Motor neuron (in vitro differentiated cells): Measurements from ENCODE around the gene TEF. TPM values are rescaled to one million over a fixed set of nuclear protein-coding genes. Genes with fewer than 3 reads are reported as not detected.
"Not testable (repeated sequence)": the region's sequence is repeated elsewhere in the genome, so short reads cannot be mapped to it uniquely, and the experiment has no call there.

Source experiments
- ATAC-seq, 8 experiments: fragments of 200-7000 bp; cut with Tn5 transposase; replicated peaks in 6 of 8; 2 replicates each; pipeline ENCODE4 v1.8.0; 2021; ENCODE audit warnings: mild to moderate bottlenecking in 8 of 8, moderate library complexity in 8 of 8
- H3K27ac ChIP-seq, 2 donors: fragments of 250-450 bp; sonication (Bioruptor Pico); 2 replicates each; pipeline ENCODE4 v1.9.0; 2021; ENCODE audit warnings: antibody characterized with exemption in 2 of 2, mild to moderate bottlenecking in 2 of 2, moderate library complexity in 1 of 2
- H3K4me1 ChIP-seq, 2 donors: fragments of 250-450 bp; sonication (Bioruptor Pico); replicated peaks in 1 of 2; 2 replicates each; pipeline ENCODE4 v1.6.1; 2021; ENCODE audit warnings: antibody characterized with exemption in 2 of 2, mild to moderate bottlenecking in 2 of 2, moderate library complexity in 1 of 2
- H3K4me3 ChIP-seq, 5 donors: fragments of 250-450 bp; sonication (Bioruptor Pico); 2 replicates each; pipeline ENCODE4 v1.9.0; 2021; ENCODE audit warnings: antibody characterized with exemption in 5 of 5, mild to moderate bottlenecking in 5 of 5, moderate library complexity in 4 of 5
- WGBS, 10 experiments: fragments of 450-650 bp; shearing (Covaris generic); methylation state at CpG; one replicate each; pipeline ENCODE4 v1.0.0; 2022; 5-methylcytosine and 5-hydroxymethylcytosine counted together
- in situ Hi-C, 9 experiments: fragments of 400-800 bp; cut with MboI; loops; one replicate each; pipeline ENCODE4 v1.15.0; 2021; ENCODE audit warnings: low sequenced_read_pairs in 9 of 9, low pct_unique_long_range_greater_than_20kb in 2 of 9; ENCODE audit not compliant: unreplicated experiment in 9 of 9
- total RNA-seq, 8 experiments: library from RNA; unstranded; fragments of 300-600 nt; gene quantifications; 2 replicates each; pipeline versions ENCODE4 v1.2.3 to v1.2.4, GENCODE V29; 2022

Gene TEF
- total RNA-seq, 8 experiments from 2014 or later, result 3.1 to 6.6 (median 4.9) TPM

GRCh38 chr22:41401781-41402648, 20.3 kb downstream of the TEF start:
- 20 to 93% (median 72%) methylated on average over 1 to 8 of the region's 16 CpGs; no CpG with 5 or more reads in 2 of the 10 experiments for WGBS, 10 experiments
- H3K4me3 ChIP-seq, result no peak overlapping the region
- H3K27ac ChIP-seq, result no peak overlapping the region
- ATAC-seq, result peak in 1 of 8 experiments; percentile 7
- in situ Hi-C loops, result loop anchor here in 4 of 9 experiments (10.0 kb wide), 2 partner anchors 103 to 113 kb away; no protein-coding TSS in a partner anchor
- H3K4me1 ChIP-seq, result no peaks in the 10 kb centered on the region

- WGBS, 10 experiments, result 80 to 97% (median 89%) methylated on average over 3 to 9 of the region's 14 CpGs; no CpG with 5 or more reads in 3 of the 10 experiments
- ATAC-seq, H3K4me3 ChIP-seq, H3K27ac ChIP-seq, H3K4me1 ChIP-seq: not testable (repeated sequence)
- in situ Hi-C loops, result loop anchor here in 4 of 9 experiments (10.0 kb wide), 2 partner anchors 102 to 112 kb away; no protein-coding TSS in a partner anchor
These were observed 21.1 kb downstream of the TEF start for GRCh38 chr22:41402851-41403250.

- Histone ChIP-seq H3K4me1 (no peaks in the 10 kb centered on the region), H3K27ac (no peak overlapping the region), H3K4me3 (no peak overlapping the region)
- 0 to 100% (median 54%) methylated on average over 1 to 6 of the region's 18 CpGs; no CpG with 5 or more reads in 4 of the 10 experiments for WGBS, 10 experiments
- in situ Hi-C loops, result loop anchor here in 4 of 9 experiments (10.0 kb wide), 2 partner anchors 101 to 111 kb away; no protein-coding TSS in a partner anchor
- ATAC-seq, result peak; percentile 90 to 98 (median 96)
These were observed 22.0 kb downstream of the TEF start for GRCh38 chr22:41403532-41404318.

GRCh38 chr22:41405588-41405987, 23.8 kb downstream of the TEF start:
- Histone ChIP-seq H3K27ac (no peak overlapping the region), H3K4me1 (no peaks in the 10 kb centered on the region), H3K4me3 (no peak overlapping the region)
- 50 to 92% (median 85%) methylated on average over 1 to 2 of the region's 8 CpGs; no CpG with 5 or more reads in 6 of the 10 experiments for WGBS, 10 experiments
- no peak for ATAC-seq
- in situ Hi-C loops, result loop anchor here in 4 of 9 experiments (10.0 kb wide), 2 partner anchors 99 to 109 kb away; no protein-coding TSS in a partner anchor

GRCh38 chr22:41406410-41406809, 24.7 kb downstream of the TEF start:
- peak in 3 of 8 experiments; percentile 51 to 79 (median 67) for ATAC-seq
- Histone ChIP-seq H3K4me3 (no peak overlapping the region), H3K4me1 (no peaks in the 10 kb centered on the region), H3K27ac (no peak overlapping the region)
- in situ Hi-C loops, result loop anchor here in 4 of 9 experiments (10.0 kb wide), 2 partner anchors 98 to 108 kb away; no protein-coding TSS in a partner anchor

GRCh38 chr22:41407433-41407832, 25.7 kb downstream of the TEF start:
- in situ Hi-C loops, result loop anchor here in 4 of 9 experiments (10.0 kb wide), 2 partner anchors 97 to 107 kb away; no protein-coding TSS in a partner anchor

GRCh38 chr22:41408665-41409064, 26.9 kb downstream of the TEF start:
- in situ Hi-C loops, result loop anchor here in 4 of 9 experiments (10.0 kb wide), 2 partner anchors 96 to 106 kb away; no protein-coding TSS in a partner anchor
- WGBS, 10 experiments, result 70 to 100% (median 86%) methylated on average over 2 of the region's 8 CpGs; no CpG with 5 or more reads in 7 of the 10 experiments

More at GRCh38 chr22:41407433-41407832, 25.7 kb downstream of the TEF start:
- 92 to 100% (median 100%) methylated on average over 1 to 2 of the region's 3 CpGs; no CpG with 5 or more reads in 5 of the 10 experiments for WGBS, 10 experiments
- Histone ChIP-seq H3K4me1 (peaks cover 0 to 2% of the 10 kb centered on the region in 2 donors), H3K4me3 (no peak overlapping the region), H3K27ac (no peak overlapping the region)
- no peak for ATAC-seq

GRCh38 chr22:41410311-41410751, 28.6 kb downstream of the TEF start:
- ATAC-seq, result no peak
- Histone ChIP-seq H3K4me1 (peaks cover 14 to 15% of the 10 kb centered on the region in 2 donors), H3K4me3 (no peak overlapping the region), H3K27ac (no peak overlapping the region)
- in situ Hi-C loops, result no loop called here
- WGBS, 10 experiments, result 60 to 93% methylated on average over 1 to 3 of the region's 7 CpGs; no CpG with 5 or more reads in 8 of the 10 experiments

More at GRCh38 chr22:41408665-41409064, 26.9 kb downstream of the TEF start:
- H3K4me3 ChIP-seq, result no peak overlapping the region
- H3K27ac ChIP-seq, result no peak overlapping the region
- no peak for ATAC-seq
- H3K4me1 ChIP-seq, result peaks cover 7 to 8% of the 10 kb centered on the region in 2 donors

GRCh38 chr22:41411021-41411851, 29.5 kb downstream of the TEF start:
- in situ Hi-C loops, result no loop called here
- Histone ChIP-seq H3K4me1 (peaks cover 14 to 15% of the 10 kb centered on the region in 2 donors), H3K4me3 (no peak overlapping the region), H3K27ac (no peak overlapping the region)
- ATAC-seq, result peak in 2 of 8 experiments; percentile 3 to 8
- 40 to 100% (median 76%) methylated on average over 1 to 8 of the region's 11 CpGs; no CpG with 5 or more reads in 2 of the 10 experiments for WGBS, 10 experiments

GRCh38 chr22:41415554-41415953, 33.8 kb downstream of the TEF start:
- WGBS, 10 experiments, result 93 to 100% (median 100%) methylated on average over 1 to 3 of the region's 4 CpGs; no CpG with 5 or more reads in 7 of the 10 experiments
- Histone ChIP-seq H3K4me3 (no peak overlapping the region), H3K27ac (no peak overlapping the region), H3K4me1 (peaks cover 14 to 15% of the 10 kb centered on the region in 2 donors)
- no peak for ATAC-seq
- in situ Hi-C loops, result no loop called here

GRCh38 chr22:41417622-41418390, 36.1 kb downstream of the TEF start:
- Histone ChIP-seq H3K27ac (no peak overlapping the region), H3K4me1 (peaks cover 10 to 12% of the 10 kb centered on the region in 2 donors), H3K4me3 (no peak overlapping the region)
- in situ Hi-C loops, result no loop called here
- WGBS, 10 experiments, result 61 to 100% (median 93%) methylated on average over 3 to 9 of the region's 13 CpGs; no CpG with 5 or more reads in 2 of the 10 experiments
- peak in 2 of 8 experiments; percentile 3 to 46 for ATAC-seq
